Fibroblast of lung (primary cell): ENCODE data around the gene RS1. TPM values are rescaled to one million over a fixed set of nuclear protein-coding genes. Genes with fewer than 3 reads are reported as not detected.

Source experiments
- DNase-seq, 2 donors: peaks; one replicate each; pipeline versions ENCODE4 v3.0.0 to v3.0.0-alpha.2; 2010; ENCODE audit warnings: low read depth in 2 of 2
- H2AFZ ChIP-seq: 2 replicates; pipeline ENCODE4 v1.5.1; 2012; ENCODE audit warnings: low read length, control low read depth, inconsistent platforms
- H3K27ac ChIP-seq: 2 replicates; pipeline ENCODE4 v1.5.1; 2011; ENCODE audit warnings: low read length, control low read depth; ENCODE audit not compliant: insufficient read depth
- H3K27me3 ChIP-seq: 2 replicates; pipeline ENCODE4 v1.5.1; 2011; ENCODE audit warnings: mild to moderate bottlenecking, low read length; ENCODE audit not compliant: control insufficient read depth, insufficient read depth
- H3K36me3 ChIP-seq: 2 replicates; pipeline ENCODE4 v1.5.1; 2011; ENCODE audit warnings: low read length; ENCODE audit not compliant: control insufficient read depth, insufficient read depth
- H3K4me1 ChIP-seq: 2 replicates; pipeline ENCODE4 v1.5.1; 2011; ENCODE audit warnings: low read length; ENCODE audit not compliant: control insufficient read depth, insufficient read depth; ENCODE audit errors: extremely low read depth
- H3K4me2 ChIP-seq: 2 replicates; pipeline ENCODE4 v1.5.1; 2011; ENCODE audit warnings: low read length, control low read depth; ENCODE audit not compliant: insufficient read depth; ENCODE audit errors: extremely low read depth
- H3K4me3 ChIP-seq, 4 experiments: fragments of 200-600 bp in 1 of 4; sonication (generic) in 1 of 4; replicated peaks in 1 of 4; 2 replicates each; pipeline ENCODE4 v1.5.1; 2011 to 2016; ENCODE audit warnings: low read length in 4 of 4, low read depth in 3 of 4, mild to moderate bottlenecking in 3 of 4, control low read depth in 2 of 4, inconsistent platforms in 1 of 4, mixed read lengths in 1 of 4; ENCODE audit not compliant: insufficient read depth in 1 of 4; ENCODE audit errors: control extremely low read depth in 1 of 4
- H3K79me2 ChIP-seq: 2 replicates; pipeline ENCODE4 v1.5.1; 2012; ENCODE audit warnings: mild to moderate bottlenecking, low read length, inconsistent platforms; ENCODE audit not compliant: control insufficient read depth, insufficient read depth
- H3K9ac ChIP-seq: 2 replicates; pipeline ENCODE4 v1.5.1; 2011; ENCODE audit warnings: mild to moderate bottlenecking, low read length, control low read depth; ENCODE audit not compliant: insufficient read depth
- H3K9me3 ChIP-seq: 2 replicates; pipeline ENCODE4 v1.5.1; 2012; ENCODE audit warnings: low read depth, low read length; ENCODE audit not compliant: control insufficient read depth, insufficient read depth
- H4K20me1 ChIP-seq: 2 replicates; pipeline ENCODE4 v1.5.1; 2011; ENCODE audit warnings: low read length; ENCODE audit not compliant: control insufficient read depth, insufficient read depth; ENCODE audit errors: extremely low read depth
- CTCF ChIP-seq, 2 donors: IDR thresholded peaks in 1 of 2; conservative IDR thresholded peaks in 1 of 2; 1 replicate in 1 of 2; 2 replicates in 1 of 2; pipeline ENCODE4 v1.5.1; 2011 to 2012; ENCODE audit warnings: low read length in 2 of 2, control low read depth in 1 of 2, inconsistent platforms in 1 of 2, low read depth in 1 of 2, mild to moderate bottlenecking in 1 of 2
- EZH2 ChIP-seq: IDR thresholded peaks from 2 replicates; pipeline ENCODE4 v1.5.1; 2012; ENCODE audit warnings: low read length, control low read depth, mild to moderate bottlenecking; ENCODE audit errors: missing control alignments
- polyA plus RNA-seq, 2 donors: library from polyadenylated mRNA; depleted of rRNA in 1 of 2; stranded (reverse) in 1 of 2; unstranded in 1 of 2; fragments of >200 nt; gene quantifications; 2 replicates each; pipeline ENCODE4 v1.2.1, GENCODE V29; 2011 to 2012; ENCODE audit warnings: missing spikeins in 1 of 2
- total RNA-seq: library from RNA; depleted of rRNA; stranded (reverse); fragments of >200 nt; gene quantifications from 2 replicates; pipeline ENCODE4 v1.2.1, GENCODE V29; 2014

RS1 gene
- total and polyA plus RNA-seq, 2 donors (not counting 1 experiment from before 2014, with no cell fraction given), result not detected

- no peak overlapping the region for H3K27ac ChIP-seq
- H4K20me1 ChIP-seq, result no peaks in the 10 kb centered on the region
- no peaks in the 10 kb centered on the region for H3K9me3 ChIP-seq
- DNase-seq, result no peak
- no peaks in the 10 kb centered on the region for H3K36me3 ChIP-seq
- no peak overlapping the region for H3K4me3 ChIP-seq
- H3K79me2 ChIP-seq, result no peaks in the 10 kb centered on the region
- H3K4me2 ChIP-seq, result no peak overlapping the region
- H3K9ac ChIP-seq, result no peak overlapping the region
- H2AFZ ChIP-seq, result no peak overlapping the region
- no peaks in the 10 kb centered on the region for H3K27me3 ChIP-seq
- no peaks in the 10 kb centered on the region for H3K4me1 ChIP-seq
- TF ChIP-seq CTCF (conservative IDR thresholded peaks at IDR 0.05 in 1 of 2, IDR thresholded peaks at IDR 0.05 in 1 of 2; ENCODE audit: low read depth in 1 of 2, low read length in 2 of 2) (no peak), EZH2 (no peak)
Measured at GRCh38 chrX:18591834-18592233, 80.1 kb downstream of the RS1 start.

Other genes with a start within 250 kb of the RS1 start
- gene CDKL5, start 246.5 kb downstream of the RS1 start, total RNA-seq, result 2.8 and 5.0 TPM in 2 replicates
- gene CDKL5, start 246.5 kb downstream of the RS1 start, polyA plus RNA-seq, result 3.4 and 6.6 TPM in 2 replicates
- gene PPEF1, start 35.5 kb upstream of the RS1 start, total RNA-seq, result under 0.01 TPM in 2 replicates
- gene PPEF1, start 35.5 kb upstream of the RS1 start, polyA plus RNA-seq, result not detected in 2 replicates